Embryonic facial prominence (tissue), 1 donor: ENCODE measurements around the gene HSPB7.
"Not testable (repeated sequence)": the region's sequence is repeated elsewhere in the genome, so short reads cannot be mapped to it uniquely, and the experiment has no call there.

Experiments
- DNase-seq: peaks from one replicate; pipeline ENCODE4 v3.0.0-alpha.2; 2016; ENCODE audit errors: extremely low spot score

The HSPB7 gene

DNA sequence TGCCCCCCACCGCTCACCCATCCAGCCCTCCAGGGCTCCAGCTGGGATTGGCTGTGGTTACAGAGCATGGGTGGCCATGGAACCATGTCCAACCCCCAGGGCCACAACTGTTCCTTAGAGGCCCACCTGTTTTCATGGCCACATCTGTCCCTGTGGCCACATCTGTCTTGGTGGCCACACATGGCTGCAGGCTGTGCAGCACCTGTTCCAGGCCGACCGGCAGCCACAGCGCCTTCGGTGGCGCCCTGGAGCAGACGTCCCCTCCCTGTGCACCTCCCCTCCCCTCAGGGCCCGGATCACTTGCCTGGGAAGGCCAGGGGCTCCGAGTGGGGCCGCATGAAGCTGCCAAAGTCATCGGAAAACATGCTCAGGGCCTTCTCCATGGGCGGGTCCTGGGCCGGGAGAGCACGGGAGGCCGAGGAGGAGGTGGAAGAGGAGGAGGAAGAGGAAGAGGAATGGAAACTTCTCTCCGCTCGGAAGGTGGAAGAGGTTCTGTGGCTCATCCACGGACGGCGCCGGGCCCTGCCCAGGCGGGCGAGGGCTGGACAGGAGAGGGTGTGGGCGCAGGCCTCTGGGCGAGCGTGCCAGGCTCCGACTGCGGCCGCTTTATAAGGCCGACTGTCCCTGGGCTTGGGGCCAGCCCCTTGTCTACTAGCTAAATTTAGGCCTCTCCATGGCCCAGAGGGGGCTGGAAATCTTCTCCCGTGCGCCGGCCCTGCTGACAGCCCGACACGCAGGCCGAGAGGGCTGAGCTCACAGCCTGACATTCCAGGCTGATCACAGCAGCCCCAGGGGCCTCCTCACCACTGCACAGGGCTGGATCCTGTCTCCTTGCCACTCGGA, at the start of gene HSPB7:
Gene HSPB7, minus strand, starts transcription at position 583 of the 843 bp plus-strand sequence. Its CDS starts 80 bp downstream, at position 503.
- DNase-seq: no peak

DNA sequence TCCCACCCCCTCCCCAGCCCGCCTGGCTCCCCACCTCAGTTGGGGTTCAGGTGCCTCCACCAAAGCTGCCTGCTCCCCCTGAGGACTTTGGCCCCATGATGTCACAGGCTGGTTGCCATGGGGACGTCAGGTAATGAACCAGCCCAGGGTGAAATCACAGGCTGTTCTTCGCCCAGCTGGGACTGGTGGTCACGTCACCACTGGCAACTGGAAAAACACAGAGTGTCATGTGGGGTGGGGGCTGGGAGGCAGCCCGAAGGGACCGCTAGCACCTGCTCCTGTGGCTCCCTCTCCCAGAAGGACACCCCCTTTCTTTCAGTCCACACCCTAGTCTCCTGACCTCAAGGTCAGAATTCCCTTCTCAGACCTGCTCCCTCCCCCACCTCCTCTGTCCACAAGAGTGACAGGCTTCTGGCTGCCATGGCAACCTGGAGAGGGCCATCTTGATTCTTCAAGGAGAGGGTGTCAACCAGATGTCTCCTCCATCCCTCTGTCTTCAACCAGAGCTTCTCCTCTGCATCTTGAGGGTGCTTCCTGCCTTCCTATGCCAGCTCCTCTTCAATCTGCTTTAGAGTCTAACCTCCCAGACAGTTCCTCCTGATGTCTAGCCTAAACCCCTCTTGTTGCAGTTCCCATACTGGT, 49.4 kb upstream of the HSPB7 start:
- no peak for DNase-seq

DNA sequence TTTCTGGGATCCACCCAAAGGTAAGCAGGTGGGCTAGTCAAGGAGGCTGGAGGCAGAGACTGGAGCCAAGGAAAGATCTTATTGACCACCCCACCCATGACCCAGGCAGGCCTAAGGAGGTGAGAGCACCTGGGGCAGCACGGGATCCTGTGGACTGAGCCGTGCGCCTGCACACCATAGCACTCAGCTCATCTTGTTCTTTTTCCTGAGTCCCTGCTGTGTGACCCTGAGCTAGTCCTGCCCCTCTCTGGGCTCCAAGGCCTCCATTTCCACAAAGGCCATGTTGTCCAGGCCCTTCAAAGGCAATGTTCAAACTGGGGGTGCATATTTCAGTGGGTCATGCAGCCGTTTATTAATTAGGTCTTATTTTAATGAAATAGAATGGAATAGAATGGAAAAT, 48.4 kb upstream of the HSPB7 start:
- no peak for DNase-seq

DNA sequence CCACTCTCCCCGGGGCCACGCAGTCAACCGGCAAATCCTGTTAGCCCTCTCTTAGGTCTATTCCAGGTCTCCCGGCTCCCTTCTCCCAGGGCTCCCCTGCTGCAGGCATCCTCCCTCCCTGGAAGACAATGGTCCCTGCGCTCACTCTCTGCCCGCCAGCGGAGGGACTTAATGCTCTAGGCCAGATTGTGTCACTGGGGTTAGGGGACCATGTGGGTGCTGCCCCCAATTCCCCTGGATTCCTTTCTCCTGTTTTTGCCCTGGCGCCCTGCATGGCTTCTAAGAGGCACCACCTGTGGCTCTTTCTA, 47.4 kb upstream of the HSPB7 start:
- DNase-seq: no peak

DNA sequence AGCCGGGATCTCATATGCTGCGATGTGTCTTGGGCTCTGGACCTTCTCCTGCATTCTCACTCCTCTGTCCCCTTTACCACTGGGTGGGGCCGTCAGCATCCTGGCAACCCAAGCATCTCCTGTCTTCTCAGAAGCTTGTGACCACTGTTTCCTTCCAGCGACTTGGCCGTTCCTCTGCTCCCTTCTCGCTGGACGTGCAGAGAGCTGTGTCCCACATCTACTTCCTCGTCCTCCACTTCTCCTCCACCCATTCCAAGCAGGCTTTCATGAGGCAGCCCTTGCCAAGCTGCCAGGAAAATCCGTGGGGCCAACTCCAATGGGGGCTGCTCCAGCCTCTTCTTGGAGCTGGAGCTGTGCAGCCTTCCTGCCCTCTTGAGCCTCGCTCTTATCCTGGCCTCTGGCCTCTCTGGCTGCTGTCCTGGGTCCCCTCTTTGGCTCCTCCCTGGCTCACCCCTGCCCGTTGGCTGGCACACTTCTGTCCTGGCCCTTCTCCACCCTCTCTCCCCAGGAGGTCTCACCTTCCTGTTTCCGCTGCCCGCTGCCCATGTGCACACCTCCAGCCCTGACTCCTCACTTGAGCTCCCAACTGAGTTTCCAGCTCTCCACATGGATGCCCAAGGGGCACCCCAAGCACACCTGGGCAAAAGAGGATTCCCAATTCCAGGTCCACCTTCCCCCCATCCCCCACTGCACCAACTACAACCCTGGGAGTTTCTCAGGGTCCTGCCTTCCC, 46.9 kb upstream of the HSPB7 start:
- no peak for DNase-seq

DNA sequence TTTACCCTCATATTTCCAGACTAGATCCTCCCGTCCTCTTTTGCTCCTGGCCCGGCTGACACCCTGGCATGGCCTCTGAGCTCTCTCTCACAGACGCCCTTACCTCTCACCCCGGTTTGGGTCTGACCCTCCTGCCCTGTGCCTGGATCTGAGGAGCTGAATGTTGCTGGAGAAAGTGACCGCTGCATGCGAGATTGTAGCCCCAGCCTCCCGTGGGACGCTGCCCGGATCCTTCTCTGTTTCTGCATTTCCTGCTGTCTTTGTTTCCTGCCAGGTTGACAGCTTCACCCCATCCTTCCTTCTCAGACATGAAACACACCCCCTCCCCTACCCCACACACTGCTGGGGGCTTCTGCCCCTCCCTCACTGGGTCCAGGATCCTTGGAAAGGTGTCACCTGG, 46.1 kb upstream of the HSPB7 start:
- DNase-seq: no peak

DNA sequence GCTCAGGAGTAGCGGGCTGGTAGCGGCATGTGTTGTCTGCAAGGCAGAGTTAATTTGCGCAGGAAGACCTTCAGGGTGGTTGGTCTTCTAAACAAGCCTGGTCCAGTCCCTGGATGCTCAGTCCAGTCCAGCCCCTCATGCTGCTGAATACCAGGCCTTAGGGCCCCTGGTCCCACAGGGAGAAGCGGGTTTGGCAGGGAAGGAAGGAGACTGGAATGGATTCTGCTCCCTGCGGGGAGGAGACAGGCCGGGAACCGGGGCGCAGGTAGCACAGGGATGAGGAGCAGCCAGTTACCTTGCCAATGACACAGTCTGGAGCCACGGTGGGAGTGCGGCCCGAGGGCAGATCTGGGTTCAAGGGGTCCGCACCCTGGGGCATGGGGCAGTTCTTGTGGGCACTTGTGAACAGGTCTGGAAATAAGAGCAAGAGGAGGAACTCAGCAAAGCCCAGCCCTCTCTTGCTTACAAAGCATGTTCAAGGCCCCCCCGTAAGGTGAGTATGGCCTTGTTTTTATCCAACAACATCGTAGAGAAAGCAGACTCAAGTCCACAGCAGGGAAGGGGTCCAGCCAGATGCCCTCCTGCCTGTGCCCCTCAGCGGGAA, 45.5 kb upstream of the HSPB7 start:
- no peak for DNase-seq

DNA sequence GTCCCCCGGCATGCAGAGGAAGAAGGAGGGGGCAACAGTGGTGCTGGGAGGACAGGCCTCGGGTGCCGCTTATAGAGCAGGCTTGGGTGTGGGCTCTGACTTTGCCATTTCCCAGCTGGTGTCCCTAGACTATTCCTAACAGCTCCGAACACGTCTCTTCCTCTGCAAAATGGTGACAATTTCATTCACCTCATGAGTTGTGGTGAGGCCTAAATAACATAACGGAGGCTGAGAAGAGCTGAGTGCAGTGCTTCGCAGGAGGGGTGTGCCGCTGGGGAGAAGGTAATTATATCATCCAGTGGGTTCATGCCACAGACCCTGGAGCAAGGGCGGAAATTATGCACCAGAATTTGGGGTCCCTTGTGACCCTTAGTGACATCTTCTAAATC, 44.8 kb upstream of the HSPB7 start:
- DNase-seq: not testable (repeated sequence)

DNA sequence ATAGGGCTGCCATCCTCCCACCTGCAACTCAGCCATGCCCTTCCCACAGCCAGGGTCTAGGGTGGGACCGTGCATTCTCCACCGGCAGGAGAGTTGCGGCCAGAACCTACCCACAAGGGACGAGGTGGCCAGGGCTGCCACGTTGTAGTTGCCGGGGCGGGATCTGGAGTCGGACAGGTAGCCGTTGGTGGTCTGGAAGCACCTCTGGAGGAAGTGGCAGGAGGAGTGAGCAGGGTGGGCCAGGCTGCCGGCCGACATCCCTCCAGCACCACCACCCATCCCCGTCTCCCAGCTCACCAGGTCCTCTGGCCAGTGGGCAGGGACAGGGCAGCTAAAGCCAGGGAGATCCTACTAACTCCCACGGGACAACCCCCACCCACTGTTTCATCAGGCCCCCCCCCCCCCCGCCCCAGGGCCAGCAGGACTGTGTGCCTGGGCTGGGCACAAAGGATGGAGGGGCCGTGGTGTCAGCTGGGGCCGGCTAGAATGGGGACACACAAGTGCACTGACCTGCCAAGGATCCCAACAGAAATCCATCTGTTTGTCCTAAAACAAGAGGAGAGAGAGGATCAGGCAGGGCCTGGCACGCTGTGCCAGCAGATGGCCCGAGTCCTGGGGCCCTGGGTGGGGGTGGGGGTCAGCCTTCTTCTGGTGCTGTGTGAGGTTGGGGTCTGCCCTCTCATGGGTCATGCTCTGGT, 44.3 kb upstream of the HSPB7 start:
- DNase-seq: not testable (repeated sequence)

DNA sequence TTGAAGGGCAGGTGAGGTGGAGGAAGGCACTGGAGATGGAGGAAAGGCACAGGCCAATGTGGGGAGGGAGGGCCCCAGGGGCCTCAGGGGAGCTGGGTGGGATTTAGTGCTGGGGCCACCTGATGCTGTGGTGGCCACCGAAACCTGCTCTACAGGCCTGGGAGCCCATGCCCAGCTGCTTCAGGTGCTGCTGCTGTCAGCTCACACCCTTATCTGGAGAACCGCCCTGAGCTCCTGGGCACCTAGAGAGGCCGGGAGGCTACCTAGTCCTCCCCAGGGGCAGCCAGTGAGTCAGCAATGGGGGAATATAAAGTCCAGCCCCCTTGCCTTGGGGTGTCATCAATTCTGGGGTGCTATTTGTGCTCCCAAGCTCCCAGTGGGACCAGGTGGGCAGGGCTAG, 43.4 kb upstream of the HSPB7 start:
- DNase-seq: no peak

DNA sequence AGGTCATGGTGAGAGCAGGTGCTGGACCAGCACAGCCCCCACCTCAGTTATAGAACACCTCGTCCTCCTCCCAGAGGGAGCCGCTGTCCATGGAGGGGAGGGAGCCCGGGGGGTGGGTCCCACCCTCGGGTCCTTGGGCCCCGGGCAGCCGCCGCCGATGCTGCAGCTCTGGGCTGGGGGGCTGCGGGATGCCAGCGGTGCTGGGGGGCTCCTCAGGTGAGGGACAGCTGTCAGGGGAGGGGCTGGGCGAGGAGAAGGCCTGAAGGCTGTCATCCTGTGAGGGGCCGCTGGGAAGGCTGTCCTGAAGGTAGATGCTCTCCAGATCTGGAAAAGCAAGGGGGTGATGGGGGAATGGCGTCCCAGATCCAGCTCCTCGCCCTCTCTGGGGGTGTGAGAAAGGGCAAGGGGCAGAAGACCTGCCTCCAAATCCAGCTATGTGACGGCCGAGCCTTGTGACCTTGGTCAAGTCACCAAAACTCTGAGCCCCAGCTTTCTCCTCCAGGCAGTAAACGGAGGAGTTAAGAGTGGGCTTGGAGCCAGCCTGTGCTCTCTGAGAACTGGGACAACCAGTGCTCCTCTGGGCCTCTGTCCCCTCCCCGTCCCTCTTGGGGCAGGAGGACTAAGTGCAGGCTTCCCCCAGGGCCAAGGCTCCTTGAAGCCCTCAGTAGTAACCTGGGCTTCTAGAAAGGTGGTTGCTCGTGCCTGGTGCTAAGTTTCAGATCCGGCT, 40.7 kb upstream of the HSPB7 start:
- DNase-seq: not testable (repeated sequence)

DNA sequence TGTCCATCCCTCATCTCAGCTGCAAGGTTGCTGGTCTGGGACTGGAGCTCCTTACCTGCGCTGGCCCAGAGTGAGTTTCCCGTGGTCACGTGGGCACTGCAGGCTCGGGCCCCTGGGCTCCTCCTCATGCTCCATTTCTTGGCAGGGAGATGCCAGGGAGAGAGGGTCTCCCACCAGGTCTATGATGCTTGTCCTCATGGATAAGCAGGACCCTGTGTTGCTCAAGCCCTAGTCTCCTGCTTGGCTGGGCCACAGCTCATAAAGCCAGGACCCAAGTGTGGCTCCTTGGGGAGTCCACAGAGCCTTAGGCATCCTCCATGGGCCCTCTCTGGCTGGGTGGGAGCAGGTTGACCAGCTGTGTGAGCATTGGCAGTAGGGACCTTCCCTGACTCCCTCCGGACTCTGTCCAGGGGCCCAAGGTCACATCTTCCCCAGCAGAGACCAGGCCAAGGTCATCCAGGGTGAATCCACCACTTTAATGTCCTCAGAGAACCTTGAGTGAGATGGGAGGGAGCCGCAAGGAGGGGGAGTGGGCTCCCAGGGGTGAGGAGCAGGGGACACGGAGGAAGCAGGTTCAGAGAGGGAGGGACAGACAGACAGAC, 39.6 kb upstream of the HSPB7 start:
- DNase-seq: not testable (repeated sequence)

DNA sequence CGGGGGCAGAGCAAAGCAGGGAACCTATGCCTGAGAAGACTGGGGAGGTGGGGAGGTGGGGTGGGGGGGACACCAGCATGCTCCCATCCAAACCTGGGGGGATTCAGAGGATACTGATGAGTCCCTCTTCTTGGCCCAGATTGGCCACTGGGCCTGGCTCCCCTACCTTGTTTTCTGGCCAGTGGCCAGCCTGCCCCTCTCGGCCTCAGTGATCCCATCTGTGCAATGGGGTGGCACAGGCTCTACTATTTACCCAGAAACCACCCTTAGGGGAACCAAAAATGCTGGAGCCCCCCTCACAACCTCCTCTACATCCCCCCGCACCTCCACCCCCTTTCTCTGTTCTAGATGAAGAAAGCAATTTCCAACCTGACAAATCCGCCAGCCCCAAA, 38.7 kb upstream of the HSPB7 start:
- DNase-seq: not testable (repeated sequence)

DNA sequence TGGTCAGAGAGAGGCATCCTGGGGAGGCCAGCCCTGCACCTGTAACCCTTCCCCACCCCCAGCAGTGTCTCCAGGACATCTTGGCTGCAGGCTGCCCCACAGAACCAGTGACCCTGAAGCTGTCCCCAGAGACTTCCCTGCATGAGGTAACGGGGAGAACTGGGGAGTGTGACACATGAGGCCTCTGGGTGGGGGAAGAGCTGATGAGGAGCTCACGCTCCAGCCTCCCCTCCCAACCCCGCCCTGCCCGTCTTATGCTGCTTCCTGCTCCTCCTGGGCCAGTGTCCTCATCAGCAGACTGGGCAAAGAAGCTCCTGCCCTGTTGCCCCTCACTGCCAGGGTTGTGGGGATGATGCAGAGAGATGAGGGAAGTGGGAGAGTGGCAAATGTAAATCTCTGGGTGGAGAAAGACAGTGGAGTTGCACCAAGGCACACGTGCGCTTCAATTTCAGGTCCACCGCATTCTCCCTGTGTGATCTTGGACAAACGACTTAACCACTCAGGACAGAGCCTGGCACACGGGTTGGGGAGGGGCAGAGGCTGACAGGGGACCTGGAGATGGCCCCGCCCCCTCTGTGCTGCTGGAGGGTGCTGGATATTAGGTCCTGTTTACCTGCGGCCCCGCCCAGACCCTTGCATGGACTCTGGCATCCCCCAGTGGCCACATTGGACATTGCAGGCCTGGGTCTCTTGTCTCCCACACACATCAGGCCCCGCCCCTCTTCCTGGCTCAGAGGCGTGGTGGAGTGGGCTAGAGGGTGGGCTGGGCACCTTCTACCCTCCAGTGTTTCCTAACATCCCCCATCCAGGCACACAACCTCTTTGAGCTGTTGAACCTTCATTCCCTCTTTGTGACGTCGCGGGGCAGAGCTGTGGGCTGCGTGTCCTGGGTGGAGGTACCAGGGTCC, 38.0 kb upstream of the HSPB7 start:
- DNase-seq: peak; percentile 52

DNA sequence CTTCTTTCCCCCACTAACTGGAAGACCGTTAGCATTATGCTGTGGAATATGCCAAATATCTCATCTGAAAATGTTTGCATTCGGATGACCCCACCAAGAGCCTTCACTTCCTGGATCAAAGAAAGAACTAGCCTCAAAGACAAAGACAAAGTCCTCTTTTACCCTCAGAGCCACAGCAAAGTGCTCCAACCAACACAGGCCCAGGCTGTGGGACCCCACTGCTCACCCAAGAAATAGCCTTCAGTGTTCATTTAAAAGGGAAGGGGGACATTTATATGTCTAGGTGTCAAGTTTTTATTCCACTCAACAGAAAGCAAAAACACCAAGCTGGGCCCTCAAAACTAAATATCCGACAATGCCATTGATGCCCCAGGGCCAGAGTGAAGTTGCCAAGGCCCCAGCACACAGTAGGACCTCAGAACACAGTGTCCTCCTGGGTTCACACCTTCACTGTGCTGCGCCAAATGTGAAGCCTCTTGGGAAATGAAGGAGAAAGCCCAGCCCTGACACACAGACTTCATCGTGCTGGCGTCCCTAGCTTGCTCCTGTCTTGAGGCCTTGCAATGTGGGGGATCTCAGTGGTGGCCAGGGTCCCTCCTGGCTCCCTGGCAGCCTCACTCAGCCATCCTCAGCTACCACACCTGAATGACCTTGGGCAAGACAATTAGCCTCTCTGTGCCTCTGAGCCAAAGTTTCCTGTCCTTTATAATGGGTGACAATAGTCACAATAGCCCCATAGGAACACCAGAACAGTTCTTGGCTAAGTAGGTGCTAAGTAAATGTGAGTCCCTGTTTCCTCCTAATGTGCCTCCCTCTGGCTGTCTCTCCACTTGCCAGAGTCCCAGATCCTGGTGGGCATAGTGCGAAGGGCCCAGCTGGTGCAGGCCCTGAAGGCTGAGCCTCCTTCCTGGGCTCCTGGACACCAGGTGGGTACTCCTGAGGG, 37.0 kb upstream of the HSPB7 start:
- DNase-seq: no peak

DNA sequence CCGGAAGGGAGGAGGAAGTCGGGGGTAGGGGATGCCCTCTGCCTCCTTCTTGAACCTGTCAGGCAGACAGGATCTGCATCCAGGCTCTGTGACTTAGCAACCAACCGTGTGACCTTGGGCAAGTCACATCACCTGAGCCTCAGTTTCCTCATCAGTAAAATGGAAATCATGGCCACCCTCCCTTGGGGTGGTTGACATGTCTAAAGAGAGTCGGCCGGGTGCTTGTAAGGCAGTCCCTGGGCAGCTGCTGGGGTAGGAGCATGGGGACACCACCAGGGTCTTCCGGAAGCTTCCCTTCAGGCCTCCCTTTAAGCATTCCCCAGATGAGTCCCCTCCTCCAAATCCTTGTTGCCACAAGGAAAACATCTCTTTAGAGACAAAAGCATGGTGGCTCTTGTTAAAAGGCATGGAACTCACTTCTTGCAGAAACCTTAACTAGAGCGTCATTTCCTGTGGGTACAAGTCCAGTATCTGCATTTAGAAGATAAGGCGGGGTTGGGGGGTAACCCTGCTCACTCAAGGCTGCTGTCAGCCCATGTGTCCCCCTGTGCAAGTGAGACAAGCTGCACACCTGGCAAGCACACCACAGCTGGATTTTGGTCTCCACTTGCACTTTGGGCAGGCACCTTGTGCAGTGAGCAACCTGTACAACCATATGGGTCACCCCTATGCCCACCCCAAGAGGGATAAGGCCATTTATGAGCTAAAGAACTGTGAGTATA, 36.1 kb upstream of the HSPB7 start:
- DNase-seq: no peak

DNA sequence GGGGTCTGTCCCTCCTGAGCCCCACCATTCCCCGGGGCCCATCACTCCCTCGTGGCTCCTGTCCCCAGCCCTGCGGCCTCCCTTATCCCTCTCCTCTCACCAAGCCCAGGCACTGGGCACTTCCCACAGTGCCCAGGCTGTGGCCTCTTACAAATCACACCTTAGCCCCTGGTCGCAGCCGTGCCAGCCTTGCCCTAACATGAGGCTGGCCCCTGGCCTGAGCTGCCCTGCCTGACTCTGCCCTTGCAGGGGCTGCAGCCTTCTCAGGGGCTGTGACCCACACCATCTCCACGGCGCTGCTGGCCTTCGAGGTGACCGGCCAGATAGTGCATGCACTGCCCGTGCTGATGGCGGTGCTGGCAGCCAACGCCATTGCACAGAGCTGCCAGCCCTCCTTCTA, 34.1 kb upstream of the HSPB7 start:
- DNase-seq: not testable (repeated sequence)

DNA sequence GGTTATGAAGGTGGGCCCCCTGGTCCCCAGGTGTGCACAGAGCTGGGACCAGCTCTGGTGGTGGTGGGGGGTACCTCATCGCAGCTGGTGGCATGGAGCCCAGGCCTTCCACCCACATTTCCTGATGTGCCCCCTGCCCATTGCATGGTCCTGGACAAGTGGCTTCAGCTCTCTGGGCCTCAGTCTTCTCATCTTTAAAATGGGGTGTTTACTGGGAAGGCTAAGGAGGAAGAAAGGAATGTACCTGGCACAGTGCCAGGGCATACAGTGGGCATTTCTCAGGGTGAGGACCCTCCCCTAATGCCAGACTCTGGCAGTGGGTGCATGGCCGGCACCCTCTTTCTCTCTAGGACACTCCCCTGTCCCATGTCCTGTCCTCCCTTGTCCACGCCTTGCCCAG, 33.2 kb upstream of the HSPB7 start:
- DNase-seq: no peak
